Stomach (tissue), 9 donors: ENCODE measurements around the gene MINPP1. TPM values are rescaled to one million over a fixed set of nuclear protein-coding genes. Genes with fewer than 3 reads are reported as not detected.

Experiments
- DNase-seq, 2 donors: peaks; one replicate each; pipeline versions ENCODE4 v3.0.0 to v3.0.0-alpha.2; 2013 to 2019
- H3K27ac ChIP-seq, 5 donors: fragments of 200-600 bp in 4 of 5; sonication (generic) in 4 of 5; one replicate each; pipeline ENCODE4 v1.5.1; 2013 to 2019; ENCODE audit warnings: mild to moderate bottlenecking in 1 of 5, moderate library complexity in 1 of 5
- H3K27me3 ChIP-seq, 3 donors: fragments of 200-600 bp; sonication (generic); one replicate each; pipeline ENCODE4 v1.5.1; 2017 to 2019; ENCODE audit warnings: mixed run types in 1 of 3
- H3K36me3 ChIP-seq, 4 donors: fragments of 200-600 bp; sonication (generic); 1 replicate in 3 of 4; 2 replicates in 1 of 4; pipeline ENCODE4 v1.5.1; 2016 to 2019
- H3K4me1 ChIP-seq, 4 donors: fragments of 200-600 bp; sonication (generic); one replicate each; pipeline ENCODE4 v1.5.1; 2016 to 2019
- H3K4me3 ChIP-seq, 4 donors: fragments of 200-600 bp; sonication (generic) in 3 of 4; one replicate each; pipeline ENCODE4 v1.5.1; 2016 to 2019; ENCODE audit warnings: mild to moderate bottlenecking in 1 of 4
- H3K9me3 ChIP-seq, 4 donors: fragments of 200-600 bp; sonication (generic); one replicate each; pipeline ENCODE4 v1.5.1; 2016 to 2019
- EP300 ChIP-seq: sonication (generic); formaldehyde crosslinking; IDR thresholded peaks from one replicate; pipeline ENCODE4 v1.6.1; 2017; ENCODE audit warnings: antibody characterized with exemption
- POLR2A ChIP-seq, 4 donors: fragments of 450-650 bp; IDR thresholded peaks; one replicate each; pipeline ENCODE4 v1.6.1; 2016; ENCODE audit warnings: antibody characterized with exemption in 4 of 4, control low read depth in 2 of 4, mild to moderate bottlenecking in 1 of 4, moderate library complexity in 1 of 4
- POLR2AphosphoS5 ChIP-seq, 3 donors: sonication (generic); formaldehyde crosslinking; IDR thresholded peaks; one replicate each; pipeline ENCODE4 v1.6.1; 2016; ENCODE audit warnings: antibody characterized with exemption in 3 of 3
- WGBS, 5 donors: extraction: QIAGEN DNeasy Blood & Tissue Kit in 3 of 5; methylation state at CpG; one replicate each; pipeline versions ENCODE4 v1.1.5 to v1.1.7; 2013 to 2018; 5-methylcytosine and 5-hydroxymethylcytosine counted together
- intact Hi-C: fragments of 100-400 bp; cut with DNase I; formaldehyde crosslinking; loops from one replicate; pipeline ENCODE4 v1.15.1; 2023; ENCODE audit warnings: low total_unique reads
- polyA plus RNA-seq, 3 donors: library from polyadenylated mRNA; stranded (reverse); fragments of 200-250 nt; gene quantifications; one replicate each; pipeline ENCODE4 v1.2.3, GENCODE V29; 2013
- total RNA-seq, 5 donors: library from RNA; depleted of rRNA; stranded (reverse); fragments of >200 nt; gene quantifications; one replicate each; pipeline versions ENCODE4 v1.1.0 to v1.2.3, GENCODE V29; 2014 to 2016
- TF ChIP-seq, protein P1 (sequence below), 7 experiments: fragments of 450-650 bp in 4 of 7; fragments of 200-600 bp in 3 of 7; sonication (generic) in 3 of 7; IDR thresholded peaks; one replicate each; pipeline ENCODE4 v1.5.1; 2016 to 2019; ENCODE audit warnings: antibody characterized with exemption in 7 of 7, control low read depth in 2 of 7, mild to moderate bottlenecking in 1 of 7
- donor health status: healthy with polysubstance abuse.
- donor health status: Bipolar disorder and iron deficiency.
- donor health status: healthy.

The MINPP1 gene
- total and polyA plus RNA-seq, 8 donors: 0.89 to 19.4 (median 6.6) TPM

DNA sequence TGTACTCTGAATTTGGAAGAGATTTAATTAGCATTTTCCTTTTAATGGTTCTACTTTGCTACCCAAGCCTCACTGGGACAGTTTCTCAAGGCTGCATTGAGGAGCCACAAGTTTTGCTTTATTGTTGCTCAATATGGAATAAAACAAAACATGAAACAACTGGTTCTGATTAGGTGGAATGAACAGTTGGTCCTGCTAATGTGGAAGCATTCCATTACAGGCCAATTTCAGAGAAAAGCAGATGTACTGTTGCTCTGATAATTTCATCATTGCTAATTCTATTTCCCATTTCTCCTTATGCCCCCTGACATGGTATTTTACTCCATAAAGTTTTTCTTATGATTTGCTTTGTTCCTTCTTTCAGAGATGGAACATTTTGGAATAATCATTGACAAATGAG, 89.0 kb downstream of the MINPP1 start:
- Histone ChIP-seq H3K9me3 (no peaks in the 10 kb centered on the region), H3K4me3 (no peak overlapping the region), H3K36me3 (no peaks in the 10 kb centered on the region), H3K4me1 (no peaks in the 10 kb centered on the region), H3K27ac (no peak overlapping the region), H3K27me3 (no peaks in the 10 kb centered on the region)
- TF ChIP-seq, protein P1, sequence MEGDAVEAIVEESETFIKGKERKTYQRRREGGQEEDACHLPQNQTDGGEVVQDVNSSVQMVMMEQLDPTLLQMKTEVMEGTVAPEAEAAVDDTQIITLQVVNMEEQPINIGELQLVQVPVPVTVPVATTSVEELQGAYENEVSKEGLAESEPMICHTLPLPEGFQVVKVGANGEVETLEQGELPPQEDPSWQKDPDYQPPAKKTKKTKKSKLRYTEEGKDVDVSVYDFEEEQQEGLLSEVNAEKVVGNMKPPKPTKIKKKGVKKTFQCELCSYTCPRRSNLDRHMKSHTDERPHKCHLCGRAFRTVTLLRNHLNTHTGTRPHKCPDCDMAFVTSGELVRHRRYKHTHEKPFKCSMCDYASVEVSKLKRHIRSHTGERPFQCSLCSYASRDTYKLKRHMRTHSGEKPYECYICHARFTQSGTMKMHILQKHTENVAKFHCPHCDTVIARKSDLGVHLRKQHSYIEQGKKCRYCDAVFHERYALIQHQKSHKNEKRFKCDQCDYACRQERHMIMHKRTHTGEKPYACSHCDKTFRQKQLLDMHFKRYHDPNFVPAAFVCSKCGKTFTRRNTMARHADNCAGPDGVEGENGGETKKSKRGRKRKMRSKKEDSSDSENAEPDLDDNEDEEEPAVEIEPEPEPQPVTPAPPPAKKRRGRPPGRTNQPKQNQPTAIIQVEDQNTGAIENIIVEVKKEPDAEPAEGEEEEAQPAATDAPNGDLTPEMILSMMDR (IDR thresholded peaks at IDR 0.05): no peak
- TF ChIP-seq POLR2AphosphoS5 (IDR thresholded peaks at IDR 0.05): no peak
- DNase-seq: no peak
- intact Hi-C loops: no loop called here

DNA sequence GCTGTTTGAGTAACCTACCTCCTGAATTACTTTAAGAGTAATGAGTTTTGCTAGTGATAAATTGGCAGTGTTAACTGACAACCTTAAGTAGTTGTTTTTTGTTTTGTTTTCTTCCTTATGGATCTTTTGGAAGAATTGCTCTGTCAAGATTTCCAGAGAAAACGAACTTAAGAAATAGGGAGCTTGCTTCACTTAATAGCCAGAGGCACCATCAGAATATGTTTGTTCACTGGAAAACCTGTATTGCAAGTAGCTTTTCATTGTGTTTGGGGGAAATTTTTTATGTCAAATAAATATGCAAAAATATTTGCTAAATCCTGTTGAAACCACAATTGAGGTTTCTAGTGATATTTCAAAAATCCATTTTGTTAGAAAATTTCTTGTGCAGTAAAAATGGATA, 89.5 kb downstream of the MINPP1 start:
- TF ChIP-seq EP300: no peak
- TF ChIP-seq, protein P1 (IDR thresholded peaks at IDR 0.05): no peak
- no peak for TF ChIP-seq POLR2A (IDR thresholded peaks at IDR 0.05)
- no peak for TF ChIP-seq POLR2AphosphoS5 (IDR thresholded peaks at IDR 0.05)
- intact Hi-C loops: no loop called here

DNA sequence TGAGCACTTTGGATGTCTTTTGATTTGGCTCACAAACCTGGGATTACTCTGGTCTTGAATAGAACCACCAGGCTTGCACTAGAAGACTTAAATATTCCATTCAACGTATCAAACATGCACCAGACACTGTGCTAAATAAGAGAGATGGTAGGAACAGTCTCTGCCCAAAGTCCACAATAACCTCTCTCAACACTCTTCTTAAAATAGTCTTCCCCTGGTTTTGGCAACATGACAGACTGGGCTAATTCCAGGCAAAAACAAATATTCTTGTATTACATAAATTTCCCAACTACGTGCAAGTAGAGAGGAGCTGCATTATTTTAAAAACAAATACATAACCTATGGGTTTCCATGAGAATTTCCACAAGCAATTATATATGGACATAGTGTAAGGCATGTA, 90.2 kb downstream of the MINPP1 start:
- Histone ChIP-seq H3K27me3 (no peaks in the 10 kb centered on the region), H3K4me1 (no peaks in the 10 kb centered on the region), H3K4me3 (no peak overlapping the region), H3K27ac (no peak overlapping the region), H3K9me3 (no peaks in the 10 kb centered on the region), H3K36me3 (no peaks in the 10 kb centered on the region)
- WGBS, 5 donors: 46 to 59% (median 56%) methylated on average over 2 of the region's 2 CpGs
- no peak for DNase-seq
- TF ChIP-seq, protein P1 (IDR thresholded peaks at IDR 0.05): no peak
- TF ChIP-seq EP300 (no peak), POLR2A (IDR thresholded peaks at IDR 0.05) (no peak), POLR2AphosphoS5 (IDR thresholded peaks at IDR 0.05) (no peak)
- intact Hi-C loops: no loop called here

More for the DNA sequence above, 89.5 kb downstream of the MINPP1 start:
- Histone ChIP-seq H3K36me3 (no peaks in the 10 kb centered on the region), H3K27ac (no peak overlapping the region), H3K4me3 (no peak overlapping the region), H3K9me3 (no peaks in the 10 kb centered on the region), H3K4me1 (no peaks in the 10 kb centered on the region), H3K27me3 (no peaks in the 10 kb centered on the region)
- DNase-seq: no peak
- WGBS, 5 donors: 69 to 79% (median 75%) methylated on average over 1 of the region's 1 CpG

DNA sequence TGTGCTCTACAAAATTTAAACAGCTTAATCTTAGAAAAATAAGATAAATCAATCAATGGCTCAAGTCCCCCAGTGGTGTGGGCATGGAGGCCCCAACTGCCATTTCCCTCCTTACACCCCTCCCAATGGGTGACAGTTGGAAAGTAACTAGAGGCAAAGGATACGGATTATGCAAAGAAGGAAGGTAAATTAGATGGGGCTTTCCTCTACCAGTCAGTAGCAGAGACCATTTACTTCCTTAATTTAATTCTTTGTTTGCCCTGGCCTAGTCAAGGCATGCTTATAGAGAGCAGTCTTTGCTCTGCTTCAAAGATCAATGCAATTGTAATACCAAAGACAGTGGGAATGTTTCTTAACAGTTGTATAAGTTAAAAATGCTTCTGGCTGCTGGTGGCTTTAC, 91.7 kb downstream of the MINPP1 start:
- Histone ChIP-seq H3K4me3 (no peak overlapping the region), H3K4me1 (peaks cover 0 to under 1% (median 0%) of the 10 kb centered on the region in 4 donors), H3K27me3 (no peaks in the 10 kb centered on the region), H3K36me3 (no peaks in the 10 kb centered on the region), H3K27ac (no peak overlapping the region), H3K9me3 (no peaks in the 10 kb centered on the region)
- intact Hi-C loops: no loop called here
- WGBS, 5 donors: 58 to 76% (median 68%) methylated on average over 1 of the region's 1 CpG
- TF ChIP-seq, protein P1 (IDR thresholded peaks at IDR 0.05): no peak
- TF ChIP-seq POLR2AphosphoS5 (IDR thresholded peaks at IDR 0.05) (no peak), POLR2A (IDR thresholded peaks at IDR 0.05) (no peak), EP300 (no peak)
- DNase-seq: no peak
